K562 (cell line): ENCODE results near the gene TRIM24. TPM values are rescaled to one million over a fixed set of nuclear protein-coding genes. Genes with fewer than 3 reads are reported as not detected.

Experiments used
- DNMT1 ChIP-seq: fragments of 450-650 bp; IDR thresholded peaks from 2 replicates; pipeline ENCODE4 v1.6.1; 2016; ENCODE audit warnings: antibody characterized with exemption, mild to moderate bottlenecking
- EP400 ChIP-seq: fragments of 450-650 bp; IDR thresholded peaks from 2 replicates; pipeline ENCODE4 v1.6.1; 2017; ENCODE audit warnings: antibody characterized with exemption, mild to moderate bottlenecking, moderate library complexity
- MTA3 ChIP-seq: fragments of 450-650 bp; formaldehyde crosslinking; IDR thresholded peaks from 2 replicates; pipeline ENCODE4 v1.6.1; 2017; ENCODE audit warnings: mild to moderate bottlenecking, borderline replicate concordance
- PRPF4 ChIP-seq: fragments of 200-400 bp; formaldehyde crosslinking; IDR thresholded peaks from one replicate; pipeline ENCODE4 v1.6.1; 2017; ENCODE audit warnings: low read length, low read depth, mild to moderate bottlenecking; ENCODE audit not compliant: insufficient read depth, poor library complexity, severe bottlenecking
- SIN3A ChIP-seq, 2 experiments: fragments of 150-350 bp in 1 of 2; IDR thresholded peaks; 2 replicates each; pipeline ENCODE4 v1.6.1; 2011 to 2016; ENCODE audit warnings: borderline replicate concordance in 2 of 2, low read depth in 2 of 2, low read length in 2 of 2, mild to moderate bottlenecking in 2 of 2, moderate library complexity in 2 of 2; ENCODE audit not compliant: control insufficient read depth in 1 of 2
- SP1 ChIP-seq: sonication (generic); formaldehyde crosslinking; IDR thresholded peaks from 2 replicates; pipeline ENCODE4 v1.8.1; 2022; ENCODE audit warnings: mild to moderate bottlenecking, missing genetic modification reagents
- ZNF41 ChIP-seq: fragments of 250-450 bp; sonication (Bioruptor Pico); conservative IDR thresholded peaks from 2 replicates; pipeline ENCODE4 v1.4.0; 2020; ENCODE audit warnings: mild to moderate bottlenecking
- ZNF707 ChIP-seq: fragments of 250-450 bp; sonication (Bioruptor Pico); conservative IDR thresholded peaks from 2 replicates; pipeline ENCODE4 v1.8.0; 2022; ENCODE audit warnings: inconsistent platforms, mild to moderate bottlenecking, moderate library complexity
- polyA plus RNA-seq, 8 experiments: library from polyadenylated mRNA; depleted of rRNA in 4 of 8; stranded (reverse) in 5 of 8; unstranded in 3 of 8; fragments of >200 nt; fragmentation: Nextera tagmentation in 2 of 8; fragmentation: Illumina TruSeq in 1 of 8; extraction: Ambion mirVana in 2 of 8; extraction: Trizol in 1 of 8; gene quantifications; 2 replicates each; pipeline versions ENCODE4 v1.2.1 to v1.2.3, GENCODE V29; 2011 to 2014; ENCODE audit warnings: inconsistent platforms in 1 of 8, missing spikeins in 1 of 8
- total RNA-seq, 7 experiments: library from RNA; depleted of rRNA in 6 of 7; stranded (reverse); fragments of >200 nt in 6 of 7; fragmentation: Illumina TruSeq in 2 of 7; extraction: Trizol in 2 of 7; gene quantifications; 2 replicates each; pipeline versions ENCODE4 v1.2.1 to v1.2.3, GENCODE V29; 2011 to 2021; ENCODE audit warnings: low replicate concordance in 1 of 7
- TF ChIP-seq, protein P1 (sequence below): sonication (generic); formaldehyde crosslinking; IDR thresholded peaks from 2 replicates; pipeline ENCODE4 v1.8.1; 2023; ENCODE audit warnings: missing genetic modification reagents, mild to moderate bottlenecking, borderline replicate concordance
- TF ChIP-seq, protein P2 (sequence below): sonication (generic); formaldehyde crosslinking; IDR thresholded peaks from 2 replicates; pipeline ENCODE4 v1.4.0; 2020; ENCODE audit warnings: mild to moderate bottlenecking, missing genetic modification reagents
- TF ChIP-seq, protein P3 (sequence below), 2 experiments: IDR thresholded peaks; 2 replicates each; pipeline ENCODE4 v1.6.1; 2012; ENCODE audit warnings: improper control_type of control experiment in 2 of 2, low read depth in 2 of 2, low read length in 2 of 2, borderline replicate concordance in 1 of 2
- TF ChIP-seq, protein P4 (sequence below): fragments of 250-450 bp; sonication (Bioruptor Pico); IDR thresholded peaks from 2 replicates; pipeline ENCODE4 v1.5.0; 2020; ENCODE audit warnings: mild to moderate bottlenecking, borderline replicate concordance
- TF ChIP-seq, protein P5 (sequence below): fragments of 250-450 bp; sonication (Bioruptor Pico); IDR thresholded peaks from 2 replicates; pipeline ENCODE4 v1.8.0; 2022; ENCODE audit warnings: moderate library complexity, mild to moderate bottlenecking, inconsistent platforms

Gene TRIM24
- total and polyA plus RNA-seq, 9 of the 15 experiments (the other 6 are each of a cell fraction or from before 2014, with no cell fraction given): 13.4 to 74.0 (median 41.7) TPM

DNA sequence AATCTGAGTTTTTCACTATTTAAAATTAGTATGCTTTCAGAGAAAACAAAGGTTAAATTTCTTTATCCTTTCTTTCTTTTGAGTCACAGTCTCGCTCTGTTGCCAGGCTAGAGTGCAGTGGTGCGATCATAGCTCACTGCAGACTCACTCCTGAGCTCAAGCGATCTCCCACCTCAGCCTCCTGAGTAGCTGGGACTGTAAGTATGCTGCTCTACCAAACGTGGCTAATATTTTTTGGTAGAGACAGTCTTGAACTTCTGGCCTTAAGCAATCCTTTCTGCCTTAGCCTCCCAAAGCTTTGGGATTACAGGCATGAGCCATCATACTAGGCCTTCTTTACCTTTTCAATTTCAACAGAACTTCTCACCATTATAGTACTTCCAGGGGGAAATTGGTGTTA, 113.7 kb downstream of the TRIM24 start (continued):
- TF ChIP-seq, protein P1, sequence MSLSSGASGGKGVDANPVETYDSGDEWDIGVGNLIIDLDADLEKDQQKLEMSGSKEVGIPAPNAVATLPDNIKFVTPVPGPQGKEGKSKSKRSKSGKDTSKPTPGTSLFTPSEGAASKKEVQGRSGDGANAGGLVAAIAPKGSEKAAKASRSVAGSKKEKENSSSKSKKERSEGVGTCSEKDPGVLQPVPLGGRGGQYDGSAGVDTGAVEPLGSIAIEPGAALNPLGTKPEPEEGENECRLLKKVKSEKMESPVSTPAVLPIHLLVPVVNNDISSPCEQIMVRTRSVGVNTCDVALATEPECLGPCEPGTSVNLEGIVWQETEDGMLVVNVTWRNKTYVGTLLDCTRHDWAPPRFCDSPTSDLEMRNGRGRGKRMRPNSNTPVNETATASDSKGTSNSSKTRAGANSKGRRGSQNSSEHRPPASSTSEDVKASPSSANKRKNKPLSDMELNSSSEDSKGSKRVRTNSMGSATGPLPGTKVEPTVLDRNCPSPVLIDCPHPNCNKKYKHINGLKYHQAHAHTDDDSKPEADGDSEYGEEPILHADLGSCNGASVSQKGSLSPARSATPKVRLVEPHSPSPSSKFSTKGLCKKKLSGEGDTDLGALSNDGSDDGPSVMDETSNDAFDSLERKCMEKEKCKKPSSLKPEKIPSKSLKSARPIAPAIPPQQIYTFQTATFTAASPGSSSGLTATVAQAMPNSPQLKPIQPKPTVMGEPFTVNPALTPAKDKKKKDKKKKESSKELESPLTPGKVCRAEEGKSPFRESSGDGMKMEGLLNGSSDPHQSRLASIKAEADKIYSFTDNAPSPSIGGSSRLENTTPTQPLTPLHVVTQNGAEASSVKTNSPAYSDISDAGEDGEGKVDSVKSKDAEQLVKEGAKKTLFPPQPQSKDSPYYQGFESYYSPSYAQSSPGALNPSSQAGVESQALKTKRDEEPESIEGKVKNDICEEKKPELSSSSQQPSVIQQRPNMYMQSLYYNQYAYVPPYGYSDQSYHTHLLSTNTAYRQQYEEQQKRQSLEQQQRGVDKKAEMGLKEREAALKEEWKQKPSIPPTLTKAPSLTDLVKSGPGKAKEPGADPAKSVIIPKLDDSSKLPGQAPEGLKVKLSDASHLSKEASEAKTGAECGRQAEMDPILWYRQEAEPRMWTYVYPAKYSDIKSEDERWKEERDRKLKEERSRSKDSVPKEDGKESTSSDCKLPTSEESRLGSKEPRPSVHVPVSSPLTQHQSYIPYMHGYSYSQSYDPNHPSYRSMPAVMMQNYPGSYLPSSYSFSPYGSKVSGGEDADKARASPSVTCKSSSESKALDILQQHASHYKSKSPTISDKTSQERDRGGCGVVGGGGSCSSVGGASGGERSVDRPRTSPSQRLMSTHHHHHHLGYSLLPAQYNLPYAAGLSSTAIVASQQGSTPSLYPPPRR (CRISPR knock-in tag): no peak
- TF ChIP-seq, protein P2, sequence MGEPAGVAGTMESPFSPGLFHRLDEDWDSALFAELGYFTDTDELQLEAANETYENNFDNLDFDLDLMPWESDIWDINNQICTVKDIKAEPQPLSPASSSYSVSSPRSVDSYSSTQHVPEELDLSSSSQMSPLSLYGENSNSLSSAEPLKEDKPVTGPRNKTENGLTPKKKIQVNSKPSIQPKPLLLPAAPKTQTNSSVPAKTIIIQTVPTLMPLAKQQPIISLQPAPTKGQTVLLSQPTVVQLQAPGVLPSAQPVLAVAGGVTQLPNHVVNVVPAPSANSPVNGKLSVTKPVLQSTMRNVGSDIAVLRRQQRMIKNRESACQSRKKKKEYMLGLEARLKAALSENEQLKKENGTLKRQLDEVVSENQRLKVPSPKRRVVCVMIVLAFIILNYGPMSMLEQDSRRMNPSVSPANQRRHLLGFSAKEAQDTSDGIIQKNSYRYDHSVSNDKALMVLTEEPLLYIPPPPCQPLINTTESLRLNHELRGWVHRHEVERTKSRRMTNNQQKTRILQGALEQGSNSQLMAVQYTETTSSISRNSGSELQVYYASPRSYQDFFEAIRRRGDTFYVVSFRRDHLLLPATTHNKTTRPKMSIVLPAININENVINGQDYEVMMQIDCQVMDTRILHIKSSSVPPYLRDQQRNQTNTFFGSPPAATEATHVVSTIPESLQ (CRISPR knock-in tag): no peak
- TF ChIP-seq, protein P3, sequence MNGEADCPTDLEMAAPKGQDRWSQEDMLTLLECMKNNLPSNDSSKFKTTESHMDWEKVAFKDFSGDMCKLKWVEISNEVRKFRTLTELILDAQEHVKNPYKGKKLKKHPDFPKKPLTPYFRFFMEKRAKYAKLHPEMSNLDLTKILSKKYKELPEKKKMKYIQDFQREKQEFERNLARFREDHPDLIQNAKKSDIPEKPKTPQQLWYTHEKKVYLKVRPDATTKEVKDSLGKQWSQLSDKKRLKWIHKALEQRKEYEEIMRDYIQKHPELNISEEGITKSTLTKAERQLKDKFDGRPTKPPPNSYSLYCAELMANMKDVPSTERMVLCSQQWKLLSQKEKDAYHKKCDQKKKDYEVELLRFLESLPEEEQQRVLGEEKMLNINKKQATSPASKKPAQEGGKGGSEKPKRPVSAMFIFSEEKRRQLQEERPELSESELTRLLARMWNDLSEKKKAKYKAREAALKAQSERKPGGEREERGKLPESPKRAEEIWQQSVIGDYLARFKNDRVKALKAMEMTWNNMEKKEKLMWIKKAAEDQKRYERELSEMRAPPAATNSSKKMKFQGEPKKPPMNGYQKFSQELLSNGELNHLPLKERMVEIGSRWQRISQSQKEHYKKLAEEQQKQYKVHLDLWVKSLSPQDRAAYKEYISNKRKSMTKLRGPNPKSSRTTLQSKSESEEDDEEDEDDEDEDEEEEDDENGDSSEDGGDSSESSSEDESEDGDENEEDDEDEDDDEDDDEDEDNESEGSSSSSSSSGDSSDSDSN (IDR thresholded peaks at IDR 0.05; ENCODE audit: borderline replicate concordance in 1 of 2, low read depth in 2 of 2, low read length in 2 of 2): no peak
- TF ChIP-seq, protein P4, sequence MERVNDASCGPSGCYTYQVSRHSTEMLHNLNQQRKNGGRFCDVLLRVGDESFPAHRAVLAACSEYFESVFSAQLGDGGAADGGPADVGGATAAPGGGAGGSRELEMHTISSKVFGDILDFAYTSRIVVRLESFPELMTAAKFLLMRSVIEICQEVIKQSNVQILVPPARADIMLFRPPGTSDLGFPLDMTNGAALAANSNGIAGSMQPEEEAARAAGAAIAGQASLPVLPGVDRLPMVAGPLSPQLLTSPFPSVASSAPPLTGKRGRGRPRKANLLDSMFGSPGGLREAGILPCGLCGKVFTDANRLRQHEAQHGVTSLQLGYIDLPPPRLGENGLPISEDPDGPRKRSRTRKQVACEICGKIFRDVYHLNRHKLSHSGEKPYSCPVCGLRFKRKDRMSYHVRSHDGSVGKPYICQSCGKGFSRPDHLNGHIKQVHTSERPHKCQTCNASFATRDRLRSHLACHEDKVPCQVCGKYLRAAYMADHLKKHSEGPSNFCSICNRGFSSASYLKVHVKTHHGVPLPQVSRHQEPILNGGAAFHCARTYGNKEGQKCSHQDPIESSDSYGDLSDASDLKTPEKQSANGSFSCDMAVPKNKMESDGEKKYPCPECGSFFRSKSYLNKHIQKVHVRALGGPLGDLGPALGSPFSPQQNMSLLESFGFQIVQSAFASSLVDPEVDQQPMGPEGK (CRISPR knock-in tag): no peak
- TF ChIP-seq DNMT1 (no peak), EP400 (no peak), ZNF41 (CRISPR knock-in tag) (no peak), SIN3A (IDR thresholded peaks at IDR 0.05; ENCODE audit: borderline replicate concordance in 2 of 2, control insufficient read depth in 1 of 2, low read depth in 2 of 2, low read length in 2 of 2) (no peak), MTA3 (no peak), SP1 (CRISPR knock-in tag) (no peak), PRPF4 (no peak), ZNF707 (CRISPR knock-in tag) (no peak)
- TF ChIP-seq, protein P5, sequence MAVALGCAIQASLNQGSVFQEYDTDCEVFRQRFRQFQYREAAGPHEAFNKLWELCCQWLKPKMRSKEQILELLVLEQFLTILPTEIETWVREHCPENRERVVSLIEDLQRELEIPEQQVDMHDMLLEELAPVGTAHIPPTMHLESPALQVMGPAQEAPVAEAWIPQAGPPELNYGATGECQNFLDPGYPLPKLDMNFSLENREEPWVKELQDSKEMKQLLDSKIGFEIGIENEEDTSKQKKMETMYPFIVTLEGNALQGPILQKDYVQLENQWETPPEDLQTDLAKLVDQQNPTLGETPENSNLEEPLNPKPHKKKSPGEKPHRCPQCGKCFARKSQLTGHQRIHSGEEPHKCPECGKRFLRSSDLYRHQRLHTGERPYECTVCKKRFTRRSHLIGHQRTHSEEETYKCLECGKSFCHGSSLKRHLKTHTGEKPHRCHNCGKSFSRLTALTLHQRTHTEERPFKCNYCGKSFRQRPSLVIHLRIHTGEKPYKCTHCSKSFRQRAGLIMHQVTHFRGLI (CRISPR knock-in tag): no peak
